ENCODE measurements around the gene FBXO42. TPM values are rescaled to one million over a fixed set of nuclear protein-coding genes. Genes with fewer than 3 reads are reported as not detected.

Gene FBXO42
- total and polyA plus RNA-seq, 12 donors = 14.0 to 44.9 (median 19.7) TPM

GRCh38 chr1:16391411-16391810 is 39.1 kb upstream of the FBXO42 start:
- Histone ChIP-seq H3K36me3 (replicated peaks in 1 of 2) (peaks cover 0 to 23% of the 10 kb centered on the region in 2 donors), H3K9me3 (replicated peaks in 1 of 3) (no peaks in the 10 kb centered on the region), H3K27me3 (no peaks in the 10 kb centered on the region), H3K27ac (peak overlapping the region in 2 of 5 donors; percentile 14 to 18), H3K4me3 (no peak overlapping the region), H3K4me1 (replicated peaks in 1 of 2) (peaks cover 42 to 63% of the 10 kb centered on the region in 2 donors)
- TF ChIP-seq POLR2A (IDR thresholded peaks at IDR 0.05) = no peak
- TF ChIP-seq CTCF (IDR thresholded peaks at IDR 0.05) = no peak
- 48 to 68% (median 51%) methylated on average over 2 to 3 of the region's 3 CpGs for WGBS, 4 donors
- DNase-seq = peak in 3 of 7 donors; percentile 31 to 38 (median 35)
- intact Hi-C loops (cut with DNase I) = no loop called here

GRCh38 chr1:16387201-16388188 is 35.2 kb upstream of the FBXO42 start:
- H3K4me1 ChIP-seq (replicated peaks in 1 of 2) = peaks cover 37 to 71% of the 10 kb centered on the region in 2 donors
- no peak for DNase-seq
- H3K4me3 ChIP-seq = peak overlapping the region in 1 of 4 donors; percentile 47
- H3K27ac ChIP-seq = peak overlapping the region; percentile 37 to 84 (median 72)
- H3K36me3 ChIP-seq (replicated peaks in 1 of 2) = no peaks in the 10 kb centered on the region
- H3K9me3 ChIP-seq (replicated peaks in 1 of 3) = no peaks in the 10 kb centered on the region
- 46 to 55% (median 51%) methylated on average over 14 of the region's 14 CpGs for WGBS, 4 donors
- no peaks in the 10 kb centered on the region for H3K27me3 ChIP-seq
- TF ChIP-seq CTCF (IDR thresholded peaks at IDR 0.05) (no peak), POLR2A (IDR thresholded peaks at IDR 0.05) (no peak)
- intact Hi-C loops (cut with DNase I) = no loop called here

GRCh38 chr1:16386454-16387113 is 34.3 kb upstream of the FBXO42 start:
- TF ChIP-seq POLR2A (IDR thresholded peaks at IDR 0.05) = no peak
- no peak for TF ChIP-seq CTCF (IDR thresholded peaks at IDR 0.05)
- Histone ChIP-seq H3K4me3 (peak overlapping the region in 1 of 4 donors; percentile 47), H3K36me3 (replicated peaks in 1 of 2) (no peaks in the 10 kb centered on the region), H3K9me3 (replicated peaks in 1 of 3) (no peaks in the 10 kb centered on the region), H3K27me3 (no peaks in the 10 kb centered on the region), H3K4me1 (replicated peaks in 1 of 2) (peaks cover 28 to 62% of the 10 kb centered on the region in 2 donors), H3K27ac (peak overlapping the region; percentile 42 to 84 (median 72))
- WGBS, 4 donors = 26 to 34% (median 30%) methylated on average over 5 of the region's 5 CpGs
- intact Hi-C loops (cut with DNase I) = no loop called here
- DNase-seq = peak; percentile 71 to 88 (median 83)
